Ishikawa (cell line): ENCODE measurements around the gene AK4.

ENCODE experiments used
- CEBPB ChIP-seq: IDR thresholded peaks from 2 replicates; pipeline ENCODE4 v1.6.1; 2012
- CREB1 ChIP-seq: IDR thresholded peaks from 2 replicates; pipeline ENCODE4 v1.6.1; 2012; ENCODE audit warnings: low read depth
- EGR1 ChIP-seq: IDR thresholded peaks from 2 replicates; pipeline ENCODE4 v1.6.1; 2012
- EP300 ChIP-seq: IDR thresholded peaks from 2 replicates; pipeline ENCODE4 v1.6.1; 2012; ENCODE audit warnings: borderline replicate concordance
- FOXM1 ChIP-seq: IDR thresholded peaks from 2 replicates; pipeline ENCODE4 v1.6.1; 2012; ENCODE audit warnings: low read depth, borderline replicate concordance
- MAX ChIP-seq: IDR thresholded peaks from 2 replicates; pipeline ENCODE4 v1.6.1; 2012
- NFIC ChIP-seq: IDR thresholded peaks from 2 replicates; pipeline ENCODE4 v1.6.1; 2012
- RAD21 ChIP-seq: IDR thresholded peaks from 2 replicates; pipeline ENCODE4 v1.6.1; 2012; ENCODE audit warnings: low read depth
- REST ChIP-seq: IDR thresholded peaks from 2 replicates; pipeline ENCODE4 v1.6.1; 2012; ENCODE audit warnings: low read depth, mild to moderate bottlenecking
- TAF1 ChIP-seq: IDR thresholded peaks from 2 replicates; pipeline ENCODE4 v1.6.1; 2012; ENCODE audit warnings: low read depth, mild to moderate bottlenecking
- TCF12 ChIP-seq: IDR thresholded peaks from 2 replicates; pipeline ENCODE4 v1.6.1; 2012; ENCODE audit warnings: low read depth
- TEAD4 ChIP-seq: IDR thresholded peaks from 2 replicates; pipeline ENCODE4 v1.6.1; 2012
- USF1 ChIP-seq: IDR thresholded peaks from 2 replicates; pipeline ENCODE4 v1.6.1; 2012
- YY1 ChIP-seq: IDR thresholded peaks from 2 replicates; pipeline ENCODE4 v1.6.1; 2012; ENCODE audit warnings: low read depth
- ZBTB7A ChIP-seq: IDR thresholded peaks from 2 replicates; pipeline ENCODE4 v1.6.1; 2012; ENCODE audit warnings: low read depth

Gene AK4

GRCh38 chr1:65153635-65154034 is 5.6 kb downstream of the AK4 start:
- no peak for TF ChIP-seq ZBTB7A
- no peak for TF ChIP-seq RAD21
- no peak for TF ChIP-seq EGR1
- no peak for TF ChIP-seq EP300
- TF ChIP-seq TEAD4 = no peak
- TF ChIP-seq MAX = no peak
- TF ChIP-seq USF1 = no peak
- TF ChIP-seq YY1 = no peak
- TF ChIP-seq CREB1 = no peak
- no peak for TF ChIP-seq TCF12
- TF ChIP-seq CEBPB = no peak

GRCh38 chr1:65156910-65157545 is 9.0 kb downstream of the AK4 start:
- TF ChIP-seq TCF12 (no peak), USF1 (no peak)

- TF ChIP-seq CEBPB (no peak), ZBTB7A (no peak), USF1 (no peak)
Measured at GRCh38 chr1:65157546-65157941, 9.5 kb downstream of the AK4 start.

GRCh38 chr1:65159801-65160523 is 12.0 kb downstream of the AK4 start:
- TF ChIP-seq RAD21 = no peak
- TF ChIP-seq CREB1 = no peak
- no peak for TF ChIP-seq NFIC
- TF ChIP-seq TAF1 = no peak
- no peak for TF ChIP-seq MAX
- TF ChIP-seq TEAD4 = no peak
- TF ChIP-seq USF1 = no peak

GRCh38 chr1:65163201-65163805 is 15.3 kb downstream of the AK4 start:
- TF ChIP-seq NFIC (no peak), MAX (no peak), TCF12 (no peak), TAF1 (no peak)

GRCh38 chr1:65164633-65165032 is 16.6 kb downstream of the AK4 start:
- TF ChIP-seq CREB1 = no peak
- TF ChIP-seq NFIC = no peak
- no peak for TF ChIP-seq TCF12
- TF ChIP-seq EP300 = no peak
- no peak for TF ChIP-seq CEBPB
- TF ChIP-seq EGR1 = no peak
- no peak for TF ChIP-seq RAD21
- no peak for TF ChIP-seq USF1
- no peak for TF ChIP-seq ZBTB7A

GRCh38 chr1:65165269-65165993 is 17.4 kb downstream of the AK4 start:
- no peak for TF ChIP-seq CREB1
- no peak for TF ChIP-seq NFIC
- no peak for TF ChIP-seq TEAD4
- TF ChIP-seq TAF1 = no peak
- TF ChIP-seq ZBTB7A = no peak
- no peak for TF ChIP-seq REST
- no peak for TF ChIP-seq FOXM1
- no peak for TF ChIP-seq YY1
- TF ChIP-seq EGR1 = no peak
- no peak for TF ChIP-seq RAD21
- no peak for TF ChIP-seq CEBPB
- no peak for TF ChIP-seq EP300
- TF ChIP-seq MAX = no peak
- no peak for TF ChIP-seq USF1
- no peak for TF ChIP-seq TCF12
